ENCODE measurements around the gene MAD1L1.

GRCh38 chr7:2146676-2147472 lies 85.9 kb downstream of the MAD1L1 start:
- TF ChIP-seq ISL1 (CRISPR knock-in tag; IDR thresholded peaks at IDR 0.05) (no peak), CREB5 (CRISPR knock-in tag; IDR thresholded peaks at IDR 0.05; ENCODE audit: low read depth) (no peak), OSR1 (CRISPR knock-in tag; IDR thresholded peaks at IDR 0.05) (no peak), PATZ1 (CRISPR knock-in tag; IDR thresholded peaks at IDR 0.05; ENCODE audit: borderline replicate concordance) (no peak), ZFP30 (CRISPR knock-in tag; IDR thresholded peaks at IDR 0.05) (no peak), CSDC2 (CRISPR knock-in tag; IDR thresholded peaks at IDR 0.05) (no peak), TSHZ2 (CRISPR knock-in tag; IDR thresholded peaks at IDR 0.05) (no peak), ZC3H10 (CRISPR knock-in tag; IDR thresholded peaks at IDR 0.05) (no peak), CSRNP3 (CRISPR knock-in tag; IDR thresholded peaks at IDR 0.05) (no peak)

All from SK-N-SH treated with all-trans-retinoic acid at 6 μM for 48 hours (cell line).